Tibial nerve (tissue), 4 donors: ENCODE results near the gene SIPA1L3.

Experiments used
- EP300 ChIP-seq, 2 donors: sonication (generic); formaldehyde crosslinking; IDR thresholded peaks; one replicate each; pipeline ENCODE4 v1.6.1; 2017; ENCODE audit warnings: antibody characterized with exemption in 2 of 2, mild to moderate bottlenecking in 1 of 2
- POLR2A ChIP-seq, 2 donors: fragments of 450-650 bp; IDR thresholded peaks; one replicate each; pipeline ENCODE4 v1.6.1; 2017; ENCODE audit warnings: antibody characterized with exemption in 2 of 2, mild to moderate bottlenecking in 2 of 2, moderate library complexity in 2 of 2
- TF ChIP-seq, protein P1 (sequence below), 5 experiments: fragments of 200-600 bp in 3 of 5; fragments of 450-650 bp in 2 of 5; sonication (generic) in 3 of 5; IDR thresholded peaks; one replicate each; pipeline ENCODE4 v1.5.1; 2016 to 2019; ENCODE audit warnings: antibody characterized with exemption in 5 of 5, mild to moderate bottlenecking in 3 of 5, moderate library complexity in 2 of 5

DNA sequence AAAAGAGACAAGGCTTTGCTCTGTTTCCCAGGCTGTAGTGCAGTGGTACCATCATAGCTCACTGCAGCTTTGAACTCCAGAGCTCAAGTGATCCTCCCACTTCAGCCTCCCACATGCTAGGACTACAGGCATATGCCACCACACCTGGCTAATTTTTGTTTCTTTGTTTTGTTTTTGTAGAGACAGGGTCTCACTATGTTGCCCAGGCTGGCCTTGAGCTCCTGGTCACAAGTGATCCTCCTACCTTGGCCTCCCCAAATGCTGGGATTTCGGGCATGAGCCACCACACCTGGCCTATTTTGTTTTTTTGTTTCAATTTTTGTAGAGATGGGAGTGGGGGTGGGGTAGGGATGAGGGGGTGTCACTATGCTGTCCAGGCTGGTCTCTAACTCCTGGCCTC lies 7.6 kb upstream of the SIPA1L3 start:
- TF ChIP-seq, protein P1, sequence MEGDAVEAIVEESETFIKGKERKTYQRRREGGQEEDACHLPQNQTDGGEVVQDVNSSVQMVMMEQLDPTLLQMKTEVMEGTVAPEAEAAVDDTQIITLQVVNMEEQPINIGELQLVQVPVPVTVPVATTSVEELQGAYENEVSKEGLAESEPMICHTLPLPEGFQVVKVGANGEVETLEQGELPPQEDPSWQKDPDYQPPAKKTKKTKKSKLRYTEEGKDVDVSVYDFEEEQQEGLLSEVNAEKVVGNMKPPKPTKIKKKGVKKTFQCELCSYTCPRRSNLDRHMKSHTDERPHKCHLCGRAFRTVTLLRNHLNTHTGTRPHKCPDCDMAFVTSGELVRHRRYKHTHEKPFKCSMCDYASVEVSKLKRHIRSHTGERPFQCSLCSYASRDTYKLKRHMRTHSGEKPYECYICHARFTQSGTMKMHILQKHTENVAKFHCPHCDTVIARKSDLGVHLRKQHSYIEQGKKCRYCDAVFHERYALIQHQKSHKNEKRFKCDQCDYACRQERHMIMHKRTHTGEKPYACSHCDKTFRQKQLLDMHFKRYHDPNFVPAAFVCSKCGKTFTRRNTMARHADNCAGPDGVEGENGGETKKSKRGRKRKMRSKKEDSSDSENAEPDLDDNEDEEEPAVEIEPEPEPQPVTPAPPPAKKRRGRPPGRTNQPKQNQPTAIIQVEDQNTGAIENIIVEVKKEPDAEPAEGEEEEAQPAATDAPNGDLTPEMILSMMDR (IDR thresholded peaks at IDR 0.05) = no peak
- TF ChIP-seq EP300 (IDR thresholded peaks at IDR 0.05) (no peak), POLR2A (IDR thresholded peaks at IDR 0.05) (no peak)
